Measurements from ENCODE around the gene RPS3A.
"Not testable (repeated sequence)": the region's sequence is repeated elsewhere in the genome, so short reads cannot be mapped to it uniquely, and the experiment has no call there.

Gene RPS3A

GRCh38 chr4:151099229-151099975, at the start of gene RPS3A:
Gene RPS3A (plus strand): TSS chr4:151099628. CDS start chr4:151099653, 25 bp downstream.
- peak; percentile 96 for DNase-seq (ENCODE audit: low spot score)

DNA sequence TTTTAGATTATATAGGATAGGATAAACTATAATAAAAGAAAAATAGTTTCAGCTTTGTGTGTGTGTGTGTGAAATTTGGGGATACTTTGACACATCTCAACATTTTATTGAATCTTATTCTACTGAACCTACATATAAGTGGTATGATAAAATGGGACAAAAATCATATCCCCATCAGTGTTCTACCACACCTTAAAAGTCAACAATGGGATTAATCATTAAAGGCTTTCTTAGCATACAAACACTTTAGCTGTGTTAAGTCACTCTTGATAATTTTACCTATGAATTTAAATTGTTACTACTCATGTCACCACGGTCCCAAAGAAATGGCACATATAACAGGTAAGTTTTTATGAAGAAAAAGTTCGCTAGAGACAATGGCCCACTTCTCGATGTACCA, 46.6 kb upstream of the RPS3A start:
- no peak for DNase-seq (ENCODE audit: low spot score)

DNA sequence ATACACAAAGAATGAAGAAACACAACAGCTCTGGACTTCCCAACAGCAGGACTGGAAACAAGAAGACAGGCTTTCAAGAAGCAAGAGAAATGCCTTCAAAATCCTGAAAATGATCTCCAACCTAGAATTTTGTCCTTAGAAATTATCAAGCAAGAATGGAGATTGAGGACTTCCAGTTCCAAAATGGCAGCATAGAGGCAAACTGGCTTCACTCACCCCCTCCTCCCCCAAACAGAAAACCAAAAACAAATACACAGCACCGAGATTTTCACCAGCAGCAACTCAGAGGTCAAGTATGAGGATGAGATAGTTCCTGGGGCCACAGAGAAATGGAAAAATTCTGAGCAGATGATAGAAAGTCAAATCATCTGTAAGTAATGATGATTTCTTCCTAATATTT, 43.9 kb upstream of the RPS3A start:
- DNase-seq (ENCODE audit: low spot score), result no peak

GRCh38 chr4:151063143-151063542, 36.3 kb upstream of the RPS3A start:
- not testable (repeated sequence) for DNase-seq (ENCODE audit: low spot score)

- DNase-seq (ENCODE audit: low spot score), result no peak
Observed at GRCh38 chr4:151067316-151067970, 32.0 kb upstream of the RPS3A start.

DNA sequence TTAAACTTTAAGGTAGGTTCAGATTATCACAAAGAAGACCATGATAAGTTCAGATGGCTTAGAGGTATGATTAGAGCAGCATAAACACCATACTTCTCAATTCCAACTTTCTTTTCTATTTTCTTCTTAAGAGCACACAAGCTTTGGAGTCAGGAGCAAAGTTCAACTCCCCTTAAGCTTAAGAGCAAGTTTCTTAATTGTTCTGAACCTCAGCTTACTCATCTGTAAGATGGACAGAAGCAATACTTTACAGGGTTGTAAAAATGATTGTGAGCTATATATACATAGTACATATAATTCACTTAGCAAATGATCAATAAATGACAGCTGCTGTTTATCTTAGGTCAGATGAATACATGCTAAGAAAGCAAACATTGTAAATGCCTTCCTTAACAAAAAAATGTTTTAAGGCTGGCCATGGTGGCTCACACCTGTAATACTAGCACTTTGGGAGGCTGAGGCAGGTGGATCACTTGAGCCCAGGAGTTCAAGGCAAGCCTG, 25.0 kb upstream of the RPS3A start:
- no peak for DNase-seq (ENCODE audit: low spot score)

GRCh38 chr4:151077978-151078377, 21.4 kb upstream of the RPS3A start:
- not testable (repeated sequence) for DNase-seq (ENCODE audit: low spot score)

DNA sequence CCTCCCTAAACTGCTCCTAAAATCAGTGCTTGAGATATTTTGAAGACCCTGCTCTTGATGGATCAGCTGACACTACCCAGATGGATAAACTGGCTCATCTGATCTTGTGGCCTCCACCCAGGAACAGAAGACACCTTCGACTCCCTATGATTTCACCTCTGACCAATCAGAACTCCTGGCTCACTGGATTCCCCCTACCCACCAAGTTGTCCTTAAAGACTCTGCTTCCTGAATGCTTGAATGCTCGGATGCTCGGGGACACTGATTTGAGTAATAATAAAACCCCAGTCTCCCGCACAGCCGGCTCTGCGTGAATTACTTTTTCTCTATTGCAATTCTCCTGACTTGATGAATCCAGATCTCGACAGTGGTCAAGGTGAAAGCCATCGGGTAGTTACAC, 12.0 kb upstream of the RPS3A start:
- DNase-seq (ENCODE audit: low spot score), result no peak

DNA sequence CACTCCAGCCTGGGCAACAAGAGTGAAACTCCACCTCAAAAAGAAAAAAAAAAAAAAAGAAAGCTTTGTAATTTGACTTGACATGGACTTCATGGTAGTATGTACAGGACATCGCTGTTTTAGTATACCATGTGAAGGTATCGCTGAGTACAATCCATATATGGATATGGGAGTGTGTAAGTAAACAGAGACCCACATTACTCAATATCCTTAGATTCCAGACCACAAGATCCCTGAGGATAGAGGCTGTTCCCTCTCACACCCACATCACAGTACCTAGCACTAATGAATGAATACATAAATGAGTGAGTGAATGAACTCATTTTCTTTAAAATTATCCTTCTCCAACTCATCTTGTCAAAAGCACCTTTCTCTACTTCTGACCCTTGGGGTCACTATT, 8.4 kb upstream of the RPS3A start:
- DNase-seq (ENCODE audit: low spot score), result no peak

DNA sequence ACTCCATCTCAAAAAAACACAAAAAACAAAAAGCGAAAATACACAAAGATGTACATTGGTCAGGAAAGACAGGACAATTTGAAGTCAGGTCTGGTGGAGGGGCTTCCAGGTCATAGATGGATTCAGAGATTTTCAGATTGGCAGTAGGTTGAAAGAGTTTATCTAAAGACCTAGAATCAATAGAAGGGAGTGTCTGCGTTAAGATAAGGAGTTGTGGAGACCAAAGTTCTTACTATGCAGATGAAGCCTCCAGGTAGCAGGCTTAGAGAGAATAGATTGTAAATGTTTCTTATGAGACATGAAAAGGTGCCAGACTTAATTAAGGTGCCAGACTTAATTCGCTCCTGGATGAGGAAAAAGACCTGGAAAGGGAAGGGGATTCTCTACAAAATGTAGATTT, 6.9 kb upstream of the RPS3A start:
- DNase-seq (ENCODE audit: low spot score), result no peak

DNA sequence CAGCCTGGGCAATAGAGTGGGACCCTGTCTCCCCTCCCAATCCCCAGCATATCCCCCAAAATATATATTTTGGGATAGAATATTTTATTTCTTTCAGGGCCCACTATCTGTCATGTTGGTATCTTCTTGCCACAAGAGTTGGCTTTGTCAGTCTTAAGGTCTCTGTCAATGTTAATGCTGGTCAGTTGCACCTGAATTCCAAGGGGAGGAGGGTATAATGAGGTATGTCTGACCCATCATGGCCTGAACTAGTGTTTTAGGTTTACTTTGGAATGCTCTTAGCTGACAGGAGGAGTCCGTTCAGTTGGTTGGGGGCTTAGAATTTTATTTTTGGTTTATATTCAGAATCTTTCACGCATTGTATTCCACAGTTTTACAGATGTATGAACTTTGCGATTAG, 6.2 kb upstream of the RPS3A start:
- no peak for DNase-seq (ENCODE audit: low spot score)

DNA sequence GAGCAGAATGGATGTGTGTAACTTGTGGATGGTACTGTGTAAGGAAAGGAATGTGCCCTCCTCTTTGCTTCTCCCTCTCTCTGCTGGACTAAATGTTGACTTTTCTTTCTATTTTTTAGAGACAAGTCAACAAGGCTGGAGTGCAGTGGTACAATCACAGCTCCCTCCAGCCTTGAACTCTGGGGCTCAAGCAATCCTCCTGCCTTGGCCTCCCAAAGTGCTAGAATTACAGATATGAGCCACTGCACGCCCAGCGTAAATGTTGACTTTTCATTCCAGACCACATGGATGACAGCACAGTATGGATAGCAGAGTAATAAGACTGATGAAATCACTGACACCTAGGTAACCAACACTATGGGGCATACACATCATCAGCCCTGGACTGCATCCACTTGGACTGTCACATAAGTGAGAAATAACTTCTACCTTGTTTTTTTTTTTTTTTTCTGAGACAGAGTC, 5.1 kb upstream of the RPS3A start:
- DNase-seq (ENCODE audit: low spot score), result no peak

DNA sequence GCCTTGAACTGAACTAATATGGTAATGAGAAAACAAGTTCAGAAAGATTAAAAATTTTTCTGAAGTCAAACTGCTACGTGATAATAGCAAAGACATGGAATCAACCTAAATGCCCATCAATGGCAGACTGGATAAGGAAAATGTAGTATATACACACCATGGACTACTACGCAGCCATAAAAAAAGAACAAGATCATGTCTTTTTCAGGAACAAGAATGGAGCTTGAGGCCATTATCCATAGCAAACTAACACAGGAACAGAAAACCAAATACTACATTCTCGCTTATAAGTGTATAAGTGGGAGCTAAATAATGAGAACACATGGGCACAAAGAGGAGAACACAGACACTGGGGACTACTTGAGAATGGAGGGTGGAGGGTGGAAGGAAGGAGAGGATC, 4.3 kb upstream of the RPS3A start:
- no peak for DNase-seq (ENCODE audit: low spot score)

DNA sequence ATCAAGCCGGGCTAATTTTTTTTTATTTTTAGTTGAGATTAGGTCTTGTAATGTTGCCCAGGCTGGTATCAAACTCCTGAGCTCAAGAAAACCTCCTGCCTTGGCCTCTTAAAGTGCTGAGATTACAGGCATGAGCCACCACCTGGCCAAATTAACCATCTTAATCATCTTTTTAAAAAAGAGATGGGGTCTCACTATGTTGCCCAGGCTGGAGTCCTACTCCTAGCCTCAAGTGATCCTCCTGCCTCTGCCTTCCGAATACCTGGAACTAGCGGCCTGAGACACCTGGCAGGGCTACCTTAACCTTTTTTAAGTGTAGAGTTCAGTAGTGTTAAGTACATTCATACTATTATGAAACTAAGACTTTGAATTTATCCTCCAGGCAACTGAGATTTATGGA, 1.7 kb upstream of the RPS3A start:
- DNase-seq (ENCODE audit: low spot score), result no peak

- no peak for DNase-seq (ENCODE audit: low spot score)
Observed at GRCh38 chr4:151098979-151099228, 524 bp upstream of the RPS3A start.

DNA sequence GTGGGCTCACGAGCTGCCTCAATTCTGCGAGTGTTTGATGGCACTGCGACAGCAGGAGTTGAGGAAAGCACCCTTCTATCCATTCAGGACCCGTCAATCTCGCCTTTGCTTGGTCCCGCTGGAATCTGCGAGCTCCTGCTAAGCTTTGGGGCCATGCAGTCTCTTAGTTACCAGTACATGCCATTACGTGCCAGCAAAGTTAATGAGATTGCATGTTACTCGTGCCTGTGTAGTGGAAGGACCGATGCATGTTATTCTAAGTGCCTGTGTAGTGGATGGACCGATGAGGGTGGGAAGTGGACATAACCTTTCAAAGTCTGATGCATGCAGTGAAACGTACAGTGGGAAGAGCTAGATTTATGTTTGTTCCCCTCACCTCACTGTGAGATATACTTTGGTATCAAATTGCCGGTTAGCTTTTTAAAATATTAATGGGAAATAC, 569 bp downstream of the RPS3A start:
- no peak for DNase-seq (ENCODE audit: low spot score)

- no peak for DNase-seq (ENCODE audit: low spot score)
Observed at GRCh38 chr4:151100531-151100930, 1.1 kb downstream of the RPS3A start.

GRCh38 chr4:151103758-151104157, 4.3 kb downstream of the RPS3A start:
- no peak for DNase-seq (ENCODE audit: low spot score)

- no peak for DNase-seq (ENCODE audit: low spot score)
Observed at GRCh38 chr4:151104621-151105020, 5.2 kb downstream of the RPS3A start.

DNA sequence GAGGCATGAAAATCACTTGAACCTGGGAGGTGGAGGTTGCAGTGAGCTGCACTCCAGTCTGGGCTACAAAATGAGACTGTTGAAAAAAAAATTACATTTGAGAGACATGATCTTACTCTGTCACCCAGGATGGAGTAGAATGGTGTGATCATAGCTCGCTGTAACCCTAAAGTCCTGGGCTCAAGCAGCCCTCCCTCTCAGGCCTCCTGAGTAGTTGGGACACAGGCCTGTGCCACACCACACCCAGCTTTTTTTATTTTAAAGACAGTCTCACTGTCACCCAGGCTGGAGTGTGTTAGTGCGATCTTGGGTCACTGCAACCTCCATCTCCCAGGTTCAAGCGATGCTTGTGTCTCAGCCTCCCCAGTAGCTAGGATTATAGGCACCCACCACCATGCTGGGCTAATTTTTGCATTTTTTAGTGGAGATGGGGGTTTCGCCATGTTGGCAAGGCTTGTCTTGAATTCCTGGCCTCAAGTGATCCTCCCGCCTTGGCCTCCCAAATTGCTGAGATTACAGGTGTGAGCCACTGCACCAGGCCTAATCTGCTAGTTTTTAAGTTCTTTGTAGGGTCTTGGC, 6.1 kb downstream of the RPS3A start:
- DNase-seq (ENCODE audit: low spot score), result no peak

GRCh38 chr4:151107063-151107462, 7.6 kb downstream of the RPS3A start:
- DNase-seq (ENCODE audit: low spot score), result no peak

DNA sequence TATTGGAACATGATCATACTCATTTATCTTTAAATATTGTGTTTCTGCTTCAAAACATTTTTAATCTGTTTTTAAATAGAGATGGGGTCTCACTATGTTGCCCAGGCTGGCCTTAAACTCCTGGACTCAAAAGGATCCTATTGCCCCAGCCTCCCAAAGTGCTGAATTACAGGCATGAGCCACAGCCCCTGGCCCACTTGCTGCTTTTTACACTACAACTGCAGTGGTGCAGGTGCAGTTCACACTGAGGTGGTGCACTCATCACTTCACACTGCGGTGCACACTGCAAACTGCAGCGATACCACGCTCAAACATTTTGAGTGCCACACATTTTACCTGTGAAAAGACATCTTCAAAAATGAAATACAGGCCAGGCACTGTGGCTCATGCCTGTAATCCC, 10.8 kb downstream of the RPS3A start:
- no peak for DNase-seq (ENCODE audit: low spot score)

- DNase-seq (ENCODE audit: low spot score), result no peak
Observed at GRCh38 chr4:151114338-151114737, 14.9 kb downstream of the RPS3A start.

All from LoVo (cell line).